ENCODE measurements around the gene SUN2.

DNA sequence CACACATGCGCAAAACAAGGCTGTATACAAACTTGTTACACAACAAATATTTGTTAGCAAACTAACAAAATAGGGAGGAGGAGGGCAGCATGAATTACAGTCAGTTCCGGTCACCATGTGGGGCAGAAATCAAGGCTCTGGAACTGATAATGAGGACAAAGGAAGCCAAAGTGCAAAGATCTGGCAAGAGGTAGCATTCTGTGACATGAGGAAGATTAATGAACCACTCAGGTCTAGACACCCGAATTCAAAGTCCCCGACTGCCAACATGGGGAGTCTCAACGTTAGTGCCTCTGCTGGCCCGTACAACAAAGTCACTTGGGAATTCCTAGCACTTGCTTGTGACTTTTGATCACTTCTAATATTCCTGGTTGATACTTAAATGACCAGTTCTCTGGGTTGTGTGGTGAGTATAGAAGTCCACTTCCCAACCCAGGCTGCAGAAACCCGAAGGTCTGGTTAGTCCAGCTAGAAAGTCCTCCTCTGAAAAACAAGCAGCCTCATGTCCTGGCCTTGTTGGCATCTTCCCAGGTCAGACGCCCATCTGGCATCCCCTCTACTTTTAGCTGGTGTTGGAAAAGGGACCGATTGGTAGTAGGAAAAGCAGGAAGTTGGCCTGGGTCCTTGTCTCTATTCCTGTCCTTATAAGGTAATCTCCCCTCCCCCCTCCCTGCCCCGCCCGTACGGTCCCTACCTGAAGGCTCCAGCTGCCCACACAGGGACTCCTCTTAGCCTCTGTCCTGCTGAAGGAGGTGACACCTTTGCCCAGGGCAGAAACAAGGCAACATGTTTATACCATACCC lies 1.6 kb downstream of the SUN2 start:
- TF ChIP-seq, protein P1, sequence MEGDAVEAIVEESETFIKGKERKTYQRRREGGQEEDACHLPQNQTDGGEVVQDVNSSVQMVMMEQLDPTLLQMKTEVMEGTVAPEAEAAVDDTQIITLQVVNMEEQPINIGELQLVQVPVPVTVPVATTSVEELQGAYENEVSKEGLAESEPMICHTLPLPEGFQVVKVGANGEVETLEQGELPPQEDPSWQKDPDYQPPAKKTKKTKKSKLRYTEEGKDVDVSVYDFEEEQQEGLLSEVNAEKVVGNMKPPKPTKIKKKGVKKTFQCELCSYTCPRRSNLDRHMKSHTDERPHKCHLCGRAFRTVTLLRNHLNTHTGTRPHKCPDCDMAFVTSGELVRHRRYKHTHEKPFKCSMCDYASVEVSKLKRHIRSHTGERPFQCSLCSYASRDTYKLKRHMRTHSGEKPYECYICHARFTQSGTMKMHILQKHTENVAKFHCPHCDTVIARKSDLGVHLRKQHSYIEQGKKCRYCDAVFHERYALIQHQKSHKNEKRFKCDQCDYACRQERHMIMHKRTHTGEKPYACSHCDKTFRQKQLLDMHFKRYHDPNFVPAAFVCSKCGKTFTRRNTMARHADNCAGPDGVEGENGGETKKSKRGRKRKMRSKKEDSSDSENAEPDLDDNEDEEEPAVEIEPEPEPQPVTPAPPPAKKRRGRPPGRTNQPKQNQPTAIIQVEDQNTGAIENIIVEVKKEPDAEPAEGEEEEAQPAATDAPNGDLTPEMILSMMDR (IDR thresholded peaks at IDR 0.05; ENCODE audit: poor library complexity, severe bottlenecking): no peak
- TF ChIP-seq, protein P2, sequence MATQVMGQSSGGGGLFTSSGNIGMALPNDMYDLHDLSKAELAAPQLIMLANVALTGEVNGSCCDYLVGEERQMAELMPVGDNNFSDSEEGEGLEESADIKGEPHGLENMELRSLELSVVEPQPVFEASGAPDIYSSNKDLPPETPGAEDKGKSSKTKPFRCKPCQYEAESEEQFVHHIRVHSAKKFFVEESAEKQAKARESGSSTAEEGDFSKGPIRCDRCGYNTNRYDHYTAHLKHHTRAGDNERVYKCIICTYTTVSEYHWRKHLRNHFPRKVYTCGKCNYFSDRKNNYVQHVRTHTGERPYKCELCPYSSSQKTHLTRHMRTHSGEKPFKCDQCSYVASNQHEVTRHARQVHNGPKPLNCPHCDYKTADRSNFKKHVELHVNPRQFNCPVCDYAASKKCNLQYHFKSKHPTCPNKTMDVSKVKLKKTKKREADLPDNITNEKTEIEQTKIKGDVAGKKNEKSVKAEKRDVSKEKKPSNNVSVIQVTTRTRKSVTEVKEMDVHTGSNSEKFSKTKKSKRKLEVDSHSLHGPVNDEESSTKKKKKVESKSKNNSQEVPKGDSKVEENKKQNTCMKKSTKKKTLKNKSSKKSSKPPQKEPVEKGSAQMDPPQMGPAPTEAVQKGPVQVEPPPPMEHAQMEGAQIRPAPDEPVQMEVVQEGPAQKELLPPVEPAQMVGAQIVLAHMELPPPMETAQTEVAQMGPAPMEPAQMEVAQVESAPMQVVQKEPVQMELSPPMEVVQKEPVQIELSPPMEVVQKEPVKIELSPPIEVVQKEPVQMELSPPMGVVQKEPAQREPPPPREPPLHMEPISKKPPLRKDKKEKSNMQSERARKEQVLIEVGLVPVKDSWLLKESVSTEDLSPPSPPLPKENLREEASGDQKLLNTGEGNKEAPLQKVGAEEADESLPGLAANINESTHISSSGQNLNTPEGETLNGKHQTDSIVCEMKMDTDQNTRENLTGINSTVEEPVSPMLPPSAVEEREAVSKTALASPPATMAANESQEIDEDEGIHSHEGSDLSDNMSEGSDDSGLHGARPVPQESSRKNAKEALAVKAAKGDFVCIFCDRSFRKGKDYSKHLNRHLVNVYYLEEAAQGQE (IDR thresholded peaks at IDR 0.05; ENCODE audit: borderline replicate concordance): peak; percentile 0
- TF ChIP-seq POLR2AphosphoS5 (IDR thresholded peaks at IDR 0.05) (peak; percentile 30), RAD21 (conservative IDR thresholded peaks at IDR 0.05) (no peak)

Measured in neural cell (in vitro differentiated cells).